Measurements from ENCODE around the gene ANKFN1. TPM values are rescaled to one million over a fixed set of nuclear protein-coding genes. Genes with fewer than 3 reads are reported as not detected.

ANKFN1 gene
- total and polyA plus RNA-seq, 7 donors: 0.12 to 0.55 (median 0.26) TPM; not detected in 3

DNA sequence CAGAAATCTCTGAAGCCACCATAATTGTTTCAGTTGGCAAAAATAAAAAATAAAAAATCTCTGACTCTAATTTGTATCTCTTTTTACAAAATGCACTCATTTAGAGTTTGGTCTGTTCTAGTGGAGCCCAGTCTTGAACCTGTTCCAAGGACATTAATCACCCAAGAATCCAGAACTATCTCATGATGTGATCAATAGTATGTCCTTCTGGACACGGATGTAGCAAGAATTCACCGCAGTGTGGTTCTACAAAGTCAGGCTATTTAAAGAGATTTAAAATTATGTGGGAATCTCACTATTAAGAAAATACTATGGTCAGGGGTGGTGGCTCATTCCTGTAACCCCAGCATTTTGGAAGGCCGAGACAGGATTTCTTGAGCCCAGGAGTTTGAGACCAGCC, 21.8 kb upstream of the ANKFN1 start:
- Histone ChIP-seq H3K4me1 (peaks cover 0 to 6% (median 2%) of the 10 kb centered on the region in 4 donors), H3K9me3 (no peaks in the 10 kb centered on the region), H3K4me3 (no peak overlapping the region), H3K27me3 (no peaks in the 10 kb centered on the region), H3K36me3 (no peaks in the 10 kb centered on the region), H3K27ac (no peak overlapping the region)
- TF ChIP-seq, protein P1, sequence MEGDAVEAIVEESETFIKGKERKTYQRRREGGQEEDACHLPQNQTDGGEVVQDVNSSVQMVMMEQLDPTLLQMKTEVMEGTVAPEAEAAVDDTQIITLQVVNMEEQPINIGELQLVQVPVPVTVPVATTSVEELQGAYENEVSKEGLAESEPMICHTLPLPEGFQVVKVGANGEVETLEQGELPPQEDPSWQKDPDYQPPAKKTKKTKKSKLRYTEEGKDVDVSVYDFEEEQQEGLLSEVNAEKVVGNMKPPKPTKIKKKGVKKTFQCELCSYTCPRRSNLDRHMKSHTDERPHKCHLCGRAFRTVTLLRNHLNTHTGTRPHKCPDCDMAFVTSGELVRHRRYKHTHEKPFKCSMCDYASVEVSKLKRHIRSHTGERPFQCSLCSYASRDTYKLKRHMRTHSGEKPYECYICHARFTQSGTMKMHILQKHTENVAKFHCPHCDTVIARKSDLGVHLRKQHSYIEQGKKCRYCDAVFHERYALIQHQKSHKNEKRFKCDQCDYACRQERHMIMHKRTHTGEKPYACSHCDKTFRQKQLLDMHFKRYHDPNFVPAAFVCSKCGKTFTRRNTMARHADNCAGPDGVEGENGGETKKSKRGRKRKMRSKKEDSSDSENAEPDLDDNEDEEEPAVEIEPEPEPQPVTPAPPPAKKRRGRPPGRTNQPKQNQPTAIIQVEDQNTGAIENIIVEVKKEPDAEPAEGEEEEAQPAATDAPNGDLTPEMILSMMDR (IDR thresholded peaks at IDR 0.05): no peak
- WGBS, 2 donors: 93 to 94% methylated on average over 3 of the region's 3 CpGs
- intact Hi-C loops (cut with DNase I): loop anchor here (10.0 kb wide), 1 partner anchor 183 kb away; no protein-coding TSS in a partner anchor
- DNase-seq: no peak

DNA sequence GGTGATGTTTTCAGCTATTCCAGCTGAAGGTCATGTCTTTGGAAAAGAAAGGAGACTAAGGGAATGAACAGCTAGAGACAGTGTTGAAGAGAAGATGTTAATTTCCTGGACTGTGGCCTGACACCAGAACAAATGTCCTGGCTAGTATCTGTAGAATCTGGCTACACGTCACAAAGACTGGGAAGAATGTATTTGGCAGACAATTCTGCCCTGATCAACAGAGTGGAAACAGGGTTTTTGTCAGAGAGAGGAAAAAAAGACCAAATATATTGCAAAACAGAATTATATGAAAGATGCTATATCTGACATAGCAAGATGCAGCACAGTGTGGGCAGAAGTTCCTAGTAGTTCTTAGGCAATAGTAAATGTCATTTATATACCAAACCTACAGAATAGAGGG, 17.0 kb upstream of the ANKFN1 start:
- intact Hi-C loops (cut with DNase I): loop anchor here (10.0 kb wide), 1 partner anchor 178 kb away; no protein-coding TSS in a partner anchor
- no peak overlapping the region for H3K4me3 ChIP-seq
- no peaks in the 10 kb centered on the region for H3K27me3 ChIP-seq
- TF ChIP-seq POLR2A (IDR thresholded peaks at IDR 0.05) (no peak), EP300 (IDR thresholded peaks at IDR 0.05) (no peak), POLR2AphosphoS5 (IDR thresholded peaks at IDR 0.05) (no peak)
- TF ChIP-seq, protein P1 (IDR thresholded peaks at IDR 0.05): no peak
- DNase-seq: no peak
- H3K27ac ChIP-seq: no peak overlapping the region
- no peaks in the 10 kb centered on the region for H3K36me3 ChIP-seq
- 75 to 78% methylated on average over 1 of the region's 1 CpG for WGBS, 2 donors
- no peaks in the 10 kb centered on the region for H3K9me3 ChIP-seq
- H3K4me1 ChIP-seq: peaks cover 0 to 9% (median under 1%) of the 10 kb centered on the region in 4 donors

DNA sequence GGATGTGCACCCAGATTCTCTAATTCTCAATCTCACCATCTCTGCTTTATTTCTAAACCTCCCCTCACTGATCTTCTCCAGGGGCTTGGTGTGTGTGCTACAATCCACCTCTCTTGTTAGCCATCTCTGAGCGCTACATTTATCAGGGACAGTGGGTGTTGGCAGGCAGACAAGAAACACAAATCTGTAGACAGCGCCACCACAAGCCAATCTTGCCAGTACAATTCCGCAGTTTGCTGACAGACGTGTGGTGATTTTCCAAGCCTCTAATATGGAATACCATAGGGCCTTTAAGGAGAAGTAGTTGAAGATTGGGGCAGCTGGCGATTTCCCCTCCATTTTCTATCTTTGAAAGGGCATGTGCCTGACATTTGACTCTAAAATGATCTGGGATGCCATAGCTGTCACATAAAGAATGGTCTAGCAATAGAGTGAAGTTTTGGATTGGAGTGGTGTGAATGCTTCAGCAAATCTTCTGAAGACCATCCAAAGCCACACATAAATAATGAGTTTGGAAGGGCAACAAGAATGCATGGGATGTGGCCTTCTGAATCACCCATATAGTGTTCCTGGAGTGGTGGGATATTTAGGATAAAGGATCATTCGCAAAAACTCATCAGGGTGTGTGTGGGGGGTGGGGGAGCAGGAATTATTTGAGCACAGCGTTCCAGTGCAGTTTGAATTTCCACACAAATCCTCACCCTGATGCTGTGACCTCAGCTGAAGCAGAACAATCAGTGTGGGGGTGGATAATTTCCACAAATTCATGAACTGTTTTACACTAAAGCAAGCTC, 12.0 kb upstream of the ANKFN1 start:
- Histone ChIP-seq H3K9me3 (no peaks in the 10 kb centered on the region), H3K4me1 (peaks cover 0 to 17% (median 8%) of the 10 kb centered on the region in 4 donors), H3K4me3 (no peak overlapping the region), H3K27ac (no peak overlapping the region), H3K27me3 (no peaks in the 10 kb centered on the region), H3K36me3 (no peaks in the 10 kb centered on the region)
- no peak for DNase-seq
- intact Hi-C loops (cut with DNase I): no loop called here
- TF ChIP-seq, protein P1 (IDR thresholded peaks at IDR 0.05): no peak
- TF ChIP-seq POLR2AphosphoS5 (IDR thresholded peaks at IDR 0.05) (no peak), POLR2A (IDR thresholded peaks at IDR 0.05) (no peak), EP300 (IDR thresholded peaks at IDR 0.05) (no peak)
- WGBS, 2 donors: 84 to 87% methylated on average over 7 of the region's 7 CpGs

DNA sequence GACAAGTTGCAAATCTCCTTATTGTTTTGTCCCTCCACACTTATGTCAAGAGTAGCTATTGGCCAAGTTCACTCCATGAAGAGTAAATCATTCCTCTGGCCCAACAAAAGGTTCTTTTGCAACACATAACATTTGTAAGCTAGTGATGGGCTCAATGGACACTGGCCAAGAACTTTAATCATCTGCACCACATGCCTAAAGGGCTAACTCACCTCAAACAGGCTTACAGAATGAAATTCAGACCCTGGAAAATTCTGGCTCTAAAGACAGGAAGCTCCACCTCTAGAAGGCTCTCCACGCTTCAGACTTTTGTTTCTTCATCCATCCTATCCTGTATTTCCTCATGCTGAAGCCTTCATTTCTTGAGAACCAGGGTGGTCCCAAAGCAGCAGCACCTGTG, 10.9 kb upstream of the ANKFN1 start:
- Histone ChIP-seq H3K4me3 (no peak overlapping the region), H3K4me1 (peaks cover 0 to 14% (median 8%) of the 10 kb centered on the region in 4 donors), H3K9me3 (no peaks in the 10 kb centered on the region), H3K27me3 (no peaks in the 10 kb centered on the region), H3K36me3 (no peaks in the 10 kb centered on the region), H3K27ac (peak overlapping the region in 1 of 4 donors; percentile 52)
- 86 to 90% methylated on average over 1 of the region's 1 CpG for WGBS, 2 donors
- TF ChIP-seq, protein P1 (IDR thresholded peaks at IDR 0.05): no peak
- TF ChIP-seq POLR2AphosphoS5 (IDR thresholded peaks at IDR 0.05): peak in 2 of 4 donors; percentile 10 to 22
- TF ChIP-seq POLR2A (IDR thresholded peaks at IDR 0.05): no peak
- no peak for TF ChIP-seq EP300 (IDR thresholded peaks at IDR 0.05)
- intact Hi-C loops (cut with DNase I): no loop called here
- no peak for DNase-seq
